ENCODE measurements around the gene COPS2. TPM values are rescaled to one million over a fixed set of nuclear protein-coding genes. Genes with fewer than 3 reads are reported as not detected.
"Not testable (repeated sequence)": the region's sequence is repeated elsewhere in the genome, so short reads cannot be mapped to it uniquely, and the experiment has no call there.

The COPS2 gene
- 100 to 1,000 TPM; 103 to 104 TPM for total RNA-seq

DNA sequence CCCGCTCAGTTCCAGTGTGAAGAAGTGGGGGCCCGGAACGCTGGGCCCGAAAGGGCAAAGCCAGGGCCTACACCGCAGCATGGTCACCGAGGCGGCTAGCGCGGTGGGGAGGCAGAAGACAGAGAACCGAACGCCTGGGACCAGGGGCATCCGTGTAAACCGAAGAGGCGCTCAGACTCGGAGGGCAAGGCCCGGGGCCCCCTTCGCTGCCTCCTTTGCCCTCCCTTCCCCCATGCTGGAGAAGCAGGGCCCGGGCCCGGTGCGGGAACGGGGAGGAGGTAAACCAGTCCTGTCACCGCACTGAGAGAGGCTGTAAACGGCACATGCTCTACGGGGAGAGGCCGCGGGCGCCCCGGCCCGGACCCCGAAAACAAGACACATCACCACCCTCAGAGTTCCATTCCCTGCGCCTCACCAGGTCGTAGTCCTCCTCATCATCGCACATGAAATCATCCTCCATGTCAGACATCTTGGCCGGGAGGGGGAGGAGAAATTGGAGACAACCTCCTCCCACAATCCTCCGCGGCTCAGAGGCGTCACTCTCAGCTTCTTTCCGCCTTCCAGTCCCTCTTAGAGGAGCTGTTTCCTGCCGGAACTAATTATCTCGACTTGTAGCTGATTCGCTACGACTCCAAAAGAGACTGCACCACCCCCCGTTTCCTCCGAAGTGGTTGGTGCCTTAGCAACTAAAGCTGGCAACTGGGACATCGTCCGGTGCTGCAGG lies at the start of gene COPS2:
Gene COPS2, minus strand, starts transcription at position 490 of the 724 bp plus-strand sequence. Its CDS starts 21 bp downstream, at position 469.
- POLR2A ChIA-PET: interaction anchor here (1.1 to 2.1 kb wide), 4 partner anchors 9 to 1199 kb away, joined by 3 to 24 read pairs (median 8); partner anchors contain the start of genes CEP152, GABPB1 and GALK2
- CTCF ChIA-PET: interaction anchor here (0.7 to 1.3 kb wide), 4 partner anchors 14 to 293 kb away, joined by 3 to 4 read pairs (median 3); no protein-coding TSS in a partner anchor

DNA sequence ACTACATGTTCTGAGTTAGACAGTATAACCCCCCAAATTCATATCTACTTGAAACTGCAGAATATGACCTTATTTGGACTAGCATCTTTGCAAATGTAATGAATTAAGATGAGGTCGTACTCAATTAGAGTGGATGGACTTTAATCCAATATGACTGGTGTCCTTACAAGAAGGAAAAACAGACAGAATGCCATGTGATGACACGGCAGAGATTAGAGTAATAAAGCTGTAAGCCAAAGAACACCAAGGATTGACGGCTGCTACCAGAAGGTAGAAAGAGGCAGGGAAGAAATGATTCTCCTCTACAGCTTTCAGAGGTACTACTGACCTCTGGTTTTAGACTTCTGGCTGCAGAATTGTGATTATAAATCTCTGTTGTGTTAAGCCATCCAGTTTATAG lies 44.9 kb upstream of the COPS2 start:
- ChIA-PET CTCF (interaction anchor here (1.1 kb wide), 1 partner anchor 23 kb away, joined by 3 read pairs; no protein-coding TSS in a partner anchor), POLR2A (no interaction called here)

DNA sequence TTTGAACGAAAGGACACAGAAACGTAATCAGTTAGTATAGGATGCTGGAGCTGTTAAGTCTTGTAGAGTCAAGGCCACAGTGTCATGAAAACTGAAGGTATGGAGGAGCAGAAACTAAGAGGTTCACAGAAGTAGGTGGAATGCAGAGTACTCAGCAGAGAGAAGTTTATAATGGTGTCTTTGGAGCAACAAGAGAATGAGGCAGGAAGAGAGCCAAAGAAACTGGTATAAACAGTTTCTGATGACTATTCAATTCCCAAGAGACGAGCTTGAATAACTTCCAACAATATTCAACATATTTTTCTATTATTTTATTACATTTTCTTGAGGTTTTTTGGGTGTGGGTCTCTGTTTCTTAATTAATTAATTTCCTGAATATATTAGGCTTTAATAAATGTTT lies 44.3 kb upstream of the COPS2 start:
- POLR2A ChIA-PET: no interaction called here
- CTCF ChIA-PET: no interaction called here

DNA sequence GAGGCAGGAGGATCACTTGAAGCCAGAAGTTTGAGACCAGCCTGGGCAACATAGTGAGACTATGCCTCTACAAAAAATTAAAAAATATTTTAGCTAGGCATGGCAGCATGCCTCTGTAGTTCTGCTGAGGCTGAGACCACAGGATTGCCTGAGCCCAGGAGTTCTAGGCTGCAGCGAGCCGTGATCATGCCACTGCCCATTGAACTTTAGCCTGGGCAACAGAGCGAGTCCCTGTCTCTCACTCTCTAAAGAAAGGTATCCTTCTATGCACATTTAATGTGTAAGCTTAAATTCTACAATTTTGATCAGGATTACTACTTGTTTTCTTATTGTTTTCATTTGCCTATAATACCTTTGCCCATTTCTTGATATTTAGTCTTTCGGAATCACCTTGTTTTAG lies 41.5 kb upstream of the COPS2 start:
- ChIA-PET POLR2A (no interaction called here), CTCF (no interaction called here)

DNA sequence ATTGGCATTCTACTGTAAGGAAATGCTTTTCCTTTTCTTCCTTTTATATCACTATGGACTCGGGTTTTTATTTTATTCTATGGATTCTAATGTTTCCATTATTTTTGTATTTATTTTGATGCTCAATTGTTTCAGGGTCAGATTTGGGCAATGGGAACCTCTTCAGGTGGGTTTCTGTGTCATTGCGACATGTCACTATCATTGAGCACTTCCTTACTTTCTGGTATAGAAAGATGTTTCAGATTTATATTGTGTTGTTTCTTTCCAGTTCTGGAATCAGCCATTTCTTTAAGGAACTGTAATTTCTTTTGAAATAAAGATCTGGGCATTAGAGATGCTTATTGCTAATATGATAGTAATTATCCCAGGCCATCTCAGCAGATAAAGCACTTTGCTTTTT lies 36.5 kb upstream of the COPS2 start:
- POLR2A ChIA-PET: no interaction called here
- CTCF ChIA-PET: no interaction called here

DNA sequence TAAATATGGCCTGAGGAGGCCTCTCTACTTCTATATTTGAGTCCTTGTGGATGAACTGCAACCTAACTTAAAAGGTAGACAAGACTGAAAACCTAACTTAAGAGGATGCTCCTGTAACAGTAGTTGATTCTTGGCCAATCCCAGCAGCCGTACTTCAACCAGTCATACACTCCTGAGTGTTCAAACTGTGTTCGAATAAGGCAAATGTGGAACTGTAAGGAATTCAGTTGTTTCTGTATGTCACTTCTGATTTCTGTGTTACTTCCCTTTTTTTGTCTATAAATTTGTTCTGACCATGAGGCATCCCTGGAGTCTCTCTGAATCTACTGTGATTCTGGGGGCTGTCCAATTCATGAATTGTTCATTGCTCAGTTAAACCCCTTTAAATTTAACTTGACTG lies 35.2 kb upstream of the COPS2 start:
- POLR2A ChIA-PET: no interaction called here
- CTCF ChIA-PET: no interaction called here

DNA sequence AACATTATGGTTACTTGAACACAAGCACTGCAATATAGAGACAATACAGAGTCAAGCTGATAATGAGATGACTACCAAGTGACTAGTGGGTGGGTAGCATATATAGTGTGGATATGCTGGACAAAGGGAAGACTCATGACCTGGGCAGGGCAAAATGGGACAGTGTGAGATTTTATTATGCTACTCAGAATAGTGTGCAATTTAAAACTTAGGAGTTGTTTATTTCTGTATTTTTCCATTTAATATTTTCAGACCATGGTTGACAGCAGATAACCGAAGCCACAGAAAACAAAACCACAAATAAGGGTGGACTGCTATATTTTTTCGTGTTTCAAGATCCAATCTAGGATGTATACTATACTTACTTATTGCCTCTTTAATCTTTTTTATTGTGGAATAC lies 34.2 kb upstream of the COPS2 start:
- CTCF ChIA-PET: no interaction called here

DNA sequence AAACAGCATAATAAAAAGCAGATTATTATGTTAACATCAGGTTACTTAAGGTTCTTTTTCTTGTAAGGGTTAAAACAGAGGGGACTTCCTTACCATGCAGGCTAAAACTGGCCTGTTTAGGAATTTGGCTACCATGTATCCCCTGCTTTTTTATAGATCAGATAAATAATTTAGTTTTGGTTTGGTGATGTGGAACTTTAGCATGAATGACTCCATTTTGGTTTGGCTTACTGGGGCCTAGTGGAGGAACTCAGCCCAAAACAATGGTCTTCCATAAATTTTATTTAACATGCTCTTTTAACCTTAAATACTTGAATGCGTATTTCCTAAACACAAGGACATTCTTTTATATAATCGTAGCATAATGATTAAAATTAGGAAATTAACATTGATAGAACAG lies 33.5 kb upstream of the COPS2 start:
- ChIA-PET CTCF (no interaction called here), POLR2A (no interaction called here)

More for the DNA sequence above, 34.2 kb upstream of the COPS2 start:
- POLR2A ChIA-PET: no interaction called here

DNA sequence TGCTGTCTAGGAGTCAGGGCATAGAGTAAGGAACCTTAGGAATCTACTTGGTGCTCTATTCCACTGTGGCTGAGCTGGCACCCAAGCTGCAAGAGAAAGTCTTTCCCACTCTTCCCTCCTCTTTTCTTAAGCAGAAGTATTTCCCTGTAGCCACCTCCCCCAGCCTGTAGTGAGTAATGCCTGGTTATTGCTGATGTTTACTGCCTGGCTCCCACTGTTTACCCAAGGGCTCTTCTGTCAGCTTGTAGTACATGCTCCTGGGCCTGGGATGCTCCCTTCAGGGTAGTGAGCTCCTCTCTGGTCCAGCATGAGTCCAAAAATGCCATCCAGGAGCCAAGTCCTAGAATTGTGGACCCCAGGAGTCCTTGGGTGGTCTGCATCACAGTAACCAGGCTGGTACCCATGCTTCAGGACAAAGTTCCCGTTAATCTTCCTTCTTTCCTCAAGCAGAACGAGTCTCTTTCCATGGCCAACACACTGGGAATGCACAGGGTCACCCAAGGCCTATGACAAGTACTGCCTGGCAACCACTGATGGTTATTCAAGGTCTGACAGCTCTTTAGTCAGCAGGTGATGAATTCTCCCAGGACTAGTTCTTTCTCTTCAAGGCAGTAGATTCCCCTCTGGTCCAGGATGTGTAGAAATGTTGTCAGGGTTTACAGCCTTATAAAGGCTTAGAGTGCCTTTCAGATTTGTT lies 32.3 kb upstream of the COPS2 start:
- CTCF ChIA-PET: no interaction called here
- POLR2A ChIA-PET: no interaction called here

DNA sequence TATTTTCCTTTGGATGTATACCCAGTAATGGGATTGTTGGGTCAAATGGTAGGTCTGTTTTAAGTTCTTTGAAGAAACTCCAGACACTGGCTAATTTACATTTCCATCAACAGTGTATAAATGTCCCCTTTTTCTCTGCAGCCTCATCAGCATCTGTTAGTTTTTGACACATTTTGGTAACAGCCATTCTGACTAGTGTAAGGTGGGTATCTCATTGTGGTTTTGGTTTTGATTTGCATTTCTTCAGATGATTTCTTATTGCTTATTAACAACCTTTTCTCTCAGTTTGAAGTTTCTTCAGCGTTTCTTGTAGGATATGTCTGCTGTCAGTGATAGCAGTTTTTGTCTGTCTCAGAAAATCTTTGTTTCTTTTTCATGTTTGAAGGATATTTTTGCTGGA lies 30.1 kb upstream of the COPS2 start:
- CTCF ChIA-PET: no interaction called here
- POLR2A ChIA-PET: no interaction called here

DNA sequence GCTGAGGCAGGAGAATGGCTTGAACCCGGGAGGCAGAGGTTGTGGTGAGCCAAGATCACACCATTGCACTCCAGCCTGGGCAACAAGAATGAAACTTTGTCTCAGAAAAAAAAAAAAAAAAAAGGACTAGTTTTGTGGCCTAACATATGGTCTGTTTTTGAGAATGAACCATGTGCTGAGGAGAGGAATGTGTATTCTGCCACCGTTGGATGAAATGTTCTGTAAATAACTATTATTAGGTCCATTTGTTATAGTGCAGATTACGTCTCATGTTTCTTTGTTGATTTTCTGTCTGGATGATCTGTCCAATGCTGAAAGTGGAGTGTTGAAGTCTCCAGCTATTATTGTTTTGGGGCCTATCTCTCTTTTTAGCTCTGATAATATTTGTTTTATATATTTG lies 28.3 kb upstream of the COPS2 start:
- POLR2A ChIA-PET: interaction anchor here (0.6 kb wide), 1 partner anchor 20 kb away, joined by 10 read pairs; no protein-coding TSS in a partner anchor
- CTCF ChIA-PET: not testable (repeated sequence)

DNA sequence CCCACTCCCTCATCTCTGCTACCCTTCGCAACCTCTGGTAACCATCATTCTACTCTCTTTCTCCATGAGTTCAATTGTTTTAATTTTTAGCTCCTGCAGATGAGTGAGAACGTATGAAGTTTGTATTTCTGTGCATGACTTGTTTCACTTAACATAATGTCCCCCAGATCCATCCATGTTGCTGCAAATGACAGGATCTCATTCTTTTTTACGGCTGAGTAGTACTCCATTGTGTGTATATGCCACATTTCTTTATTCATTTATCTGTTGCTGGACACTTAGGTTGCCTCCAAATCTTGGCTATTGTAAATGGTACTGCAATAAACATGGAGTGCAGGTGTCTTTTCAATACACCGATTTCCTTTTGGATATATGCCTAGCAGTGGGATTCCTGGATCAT lies 26.7 kb upstream of the COPS2 start:
- ChIA-PET CTCF (no interaction called here), POLR2A (no interaction called here)

DNA sequence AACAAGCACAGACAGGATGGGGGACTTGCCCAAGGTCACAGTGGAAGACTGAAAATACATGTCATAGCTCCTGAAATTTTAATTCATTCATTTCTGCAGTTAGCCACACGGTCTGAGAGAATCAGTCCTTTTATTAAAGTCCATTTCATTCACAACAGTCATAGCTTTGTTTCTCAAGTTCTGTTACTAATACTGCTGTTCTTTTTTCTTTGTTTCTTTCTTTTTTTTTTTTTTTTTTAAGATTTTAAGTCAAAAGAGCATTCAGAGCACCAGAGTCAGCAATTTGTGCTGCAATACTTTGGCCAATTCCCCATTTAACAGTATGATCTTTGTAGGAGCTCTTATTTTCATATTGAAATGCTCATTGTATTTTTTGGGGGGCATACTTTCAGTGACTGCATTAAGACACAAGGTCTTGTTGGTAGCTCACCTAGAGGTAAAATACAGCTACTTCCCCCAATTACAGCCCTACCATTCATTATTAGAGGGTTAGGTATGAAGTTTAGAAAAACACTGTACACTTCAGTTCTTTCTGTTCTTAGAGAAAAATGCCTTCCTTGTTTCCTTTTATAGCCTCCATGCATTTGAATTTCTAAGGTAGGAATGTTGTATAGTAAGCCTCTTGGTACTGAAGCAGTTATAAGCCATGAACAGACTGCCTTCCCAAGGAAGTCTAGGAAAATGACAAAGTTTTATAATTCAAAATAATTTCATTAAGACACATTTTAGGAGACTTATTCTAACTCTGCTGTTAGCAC lies 24.2 kb upstream of the COPS2 start:
- CTCF ChIA-PET: no interaction called here

DNA sequence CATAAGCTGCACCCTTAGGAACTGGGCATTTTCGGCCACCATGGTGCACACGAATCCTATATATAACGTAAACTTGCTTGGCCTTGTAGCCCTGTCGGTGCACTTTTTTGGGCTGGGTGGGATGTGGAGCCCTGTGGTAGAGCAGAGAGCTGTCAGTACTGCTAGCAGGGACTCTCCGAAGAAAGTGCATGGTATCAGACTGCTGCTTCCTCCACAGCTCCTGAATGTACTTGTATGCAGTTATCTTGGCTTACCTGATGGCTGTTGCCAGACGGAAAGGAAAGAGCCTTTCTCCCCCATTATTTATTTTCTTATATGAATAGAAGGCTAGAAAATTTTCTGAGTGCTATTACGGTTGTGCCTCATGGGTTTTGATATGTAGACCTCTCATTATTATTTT lies 23.1 kb upstream of the COPS2 start:
- ChIA-PET POLR2A (no interaction called here), CTCF (no interaction called here)

More for the DNA sequence above, 24.2 kb upstream of the COPS2 start:
- POLR2A ChIA-PET: no interaction called here

DNA sequence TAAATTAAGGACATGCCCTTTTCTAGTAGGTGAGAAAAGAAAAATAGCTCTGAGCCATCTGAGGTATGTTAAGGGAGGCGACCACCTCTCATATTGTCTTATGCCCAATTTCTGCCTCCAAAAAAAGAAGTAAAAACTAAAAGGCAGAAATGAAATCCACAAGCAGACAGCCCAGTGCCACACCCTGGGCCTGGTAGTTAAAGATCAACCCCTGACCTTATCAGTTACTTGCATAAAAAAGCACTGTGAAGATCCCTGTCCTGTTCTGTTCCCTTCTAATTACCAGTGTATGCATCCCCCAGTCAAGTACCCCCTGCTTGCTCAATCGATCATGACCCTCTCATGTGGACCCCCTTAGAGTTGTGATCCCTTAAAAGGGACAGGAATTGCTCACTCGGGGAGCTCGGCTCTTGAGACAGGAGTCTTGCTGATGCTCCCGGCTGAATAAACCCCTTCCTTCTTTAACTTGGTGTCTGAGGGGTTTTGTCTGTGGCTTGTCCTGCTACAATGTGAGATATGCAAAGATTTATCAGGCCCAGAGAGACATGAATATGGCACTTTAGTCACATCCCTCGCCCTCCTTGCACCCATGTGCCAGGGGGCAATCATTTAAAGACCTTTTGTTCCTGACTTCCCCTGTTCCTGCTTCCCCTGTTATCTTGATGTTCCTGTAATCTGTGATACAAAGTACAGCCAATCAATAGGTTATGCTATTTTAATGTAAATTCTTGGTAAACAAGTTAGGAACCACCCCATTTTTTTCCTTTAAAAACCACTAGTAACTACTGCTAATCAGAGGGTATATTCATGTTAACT lies 20.4 kb upstream of the COPS2 start:
- POLR2A ChIA-PET, CTCF ChIA-PET: not testable (repeated sequence)

DNA sequence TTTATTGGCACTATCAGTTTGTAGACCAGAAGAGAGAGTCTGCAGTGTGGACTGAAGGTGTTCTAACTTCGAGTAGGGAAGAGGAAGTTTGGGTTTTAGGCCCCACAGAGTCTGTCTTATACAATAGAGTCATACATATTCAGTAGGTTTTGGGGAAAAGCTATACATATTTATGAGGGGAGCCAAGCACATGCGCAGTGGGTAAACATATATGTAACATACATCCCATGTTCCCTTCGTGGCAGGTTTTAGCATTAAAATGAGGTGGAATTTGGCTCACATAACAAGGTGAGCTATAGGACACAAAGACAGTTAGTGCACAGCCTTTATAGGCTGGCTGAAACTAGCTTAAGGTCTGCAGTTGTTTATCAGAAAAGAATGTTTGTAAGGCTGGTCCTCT lies 19.5 kb upstream of the COPS2 start:
- ChIA-PET CTCF (interaction anchor here (0.6 kb wide), 1 partner anchor 28 kb away, joined by 3 read pairs; no protein-coding TSS in a partner anchor), POLR2A (no interaction called here)

DNA sequence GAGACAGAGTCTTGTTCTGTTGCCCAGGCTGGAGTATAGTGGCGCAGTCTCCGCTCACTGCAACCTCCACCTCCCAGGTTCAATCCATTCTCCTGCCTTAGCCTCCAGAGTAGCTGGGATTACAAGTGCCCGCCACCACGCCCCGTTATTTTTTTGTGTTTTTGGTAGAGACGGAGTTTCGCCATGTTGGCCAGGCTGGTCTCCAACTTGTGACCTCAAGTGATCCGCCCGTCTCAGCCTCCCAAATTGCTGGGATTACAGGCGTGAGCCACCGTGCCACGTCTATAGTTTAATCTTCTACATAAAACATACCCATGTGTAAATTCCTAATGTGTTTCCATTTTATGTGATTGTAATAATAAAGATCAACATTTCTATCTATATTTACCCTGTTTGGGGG lies 16.4 kb upstream of the COPS2 start:
- ChIA-PET CTCF (interaction anchor here (1.5 kb wide), 1 partner anchor 26 kb away, joined by 3 read pairs; no protein-coding TSS in a partner anchor), POLR2A (interaction anchor here (2.6 kb wide), 1 partner anchor 17 kb away, joined by 24 read pairs; the partner anchor contains the start of gene COPS2)

DNA sequence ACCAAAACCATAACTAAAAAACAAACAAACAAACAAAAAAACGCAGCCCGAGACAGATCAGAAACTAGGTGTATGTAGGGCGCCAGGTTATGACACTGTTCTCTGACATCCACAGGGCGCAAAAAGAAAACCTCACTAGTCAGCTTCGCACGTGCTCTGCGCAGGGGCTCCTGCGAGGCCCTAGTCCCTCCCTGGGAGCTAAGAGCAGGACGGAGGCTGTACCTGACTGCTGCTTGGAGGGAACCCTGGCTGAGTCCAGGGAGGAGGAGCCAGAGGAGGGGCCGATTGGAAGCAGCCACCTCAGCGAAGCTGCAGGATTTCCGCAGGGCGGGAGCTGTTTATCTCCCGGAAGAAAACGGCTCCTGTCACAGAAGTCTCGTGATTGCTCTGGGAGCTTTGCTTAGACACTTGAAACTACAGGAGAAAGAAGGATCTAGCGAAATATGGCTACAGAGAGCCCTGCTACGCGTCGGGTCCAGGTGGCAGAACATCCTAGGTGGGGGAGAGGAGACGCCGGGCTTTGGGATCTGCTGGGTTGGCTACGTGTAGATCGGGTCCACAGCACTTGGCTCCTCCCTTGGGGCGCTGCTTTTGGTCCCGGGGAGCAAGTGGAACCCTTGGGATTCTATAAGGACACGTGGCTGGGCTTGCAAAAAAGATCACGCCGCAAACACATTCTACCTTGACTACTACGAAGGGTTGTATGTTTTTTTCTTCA lies 14.6 kb upstream of the COPS2 start, which contains the start of gene GALK2:
Gene GALK2, plus strand, starts transcription at position 368 of the 718 bp plus-strand sequence. Its CDS starts 76 bp downstream, at position 444.
- ChIA-PET CTCF (interaction anchor here (0.6 to 0.7 kb wide), 2 partner anchors 157 to 459 kb away, joined by 3 read pairs; no protein-coding TSS in a partner anchor), POLR2A (interaction anchor here (0.6 to 2.6 kb wide), 3 partner anchors 14 to 292 kb away, joined by 3 to 24 read pairs (median 3); partner anchors contain the start of genes COPS2 and EID1)

DNA sequence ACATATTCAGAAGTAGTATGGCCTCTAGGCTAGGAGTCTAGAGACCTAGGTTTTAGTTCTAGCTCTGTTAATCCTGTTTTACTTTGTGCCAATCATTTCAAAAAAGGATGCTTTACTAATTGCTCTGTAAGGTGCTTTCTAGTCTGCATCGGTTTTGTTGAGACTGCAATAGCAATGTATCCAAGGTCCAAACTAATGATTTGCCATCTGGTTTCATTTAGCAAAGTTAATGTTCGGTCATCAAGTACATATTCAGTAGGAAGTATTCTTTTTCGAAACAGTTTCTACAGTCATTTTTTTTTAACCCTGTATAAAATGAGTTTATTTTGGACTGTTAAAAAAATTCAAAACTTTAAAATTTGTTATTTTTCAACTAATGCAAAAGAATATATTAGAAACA lies 12.6 kb upstream of the COPS2 start:
- POLR2A ChIA-PET: no interaction called here
- CTCF ChIA-PET: no interaction called here

Measured in activated CD8-positive, alpha-beta memory T cell treated with anti-CD3 and anti-CD28 coated beads for 36 hours (primary cell).